SK-N-DZ (cell line): Measurements from ENCODE around the gene LRRC75B.
"Not testable (repeated sequence)": the region's sequence is repeated elsewhere in the genome, so short reads cannot be mapped to it uniquely, and the experiment has no call there.

ENCODE experiments used
- DNase-seq: peaks from one replicate; pipeline ENCODE4 v3.0.0-alpha.2; 2015; ENCODE audit warnings: low spot score

Gene LRRC75B

DNA sequence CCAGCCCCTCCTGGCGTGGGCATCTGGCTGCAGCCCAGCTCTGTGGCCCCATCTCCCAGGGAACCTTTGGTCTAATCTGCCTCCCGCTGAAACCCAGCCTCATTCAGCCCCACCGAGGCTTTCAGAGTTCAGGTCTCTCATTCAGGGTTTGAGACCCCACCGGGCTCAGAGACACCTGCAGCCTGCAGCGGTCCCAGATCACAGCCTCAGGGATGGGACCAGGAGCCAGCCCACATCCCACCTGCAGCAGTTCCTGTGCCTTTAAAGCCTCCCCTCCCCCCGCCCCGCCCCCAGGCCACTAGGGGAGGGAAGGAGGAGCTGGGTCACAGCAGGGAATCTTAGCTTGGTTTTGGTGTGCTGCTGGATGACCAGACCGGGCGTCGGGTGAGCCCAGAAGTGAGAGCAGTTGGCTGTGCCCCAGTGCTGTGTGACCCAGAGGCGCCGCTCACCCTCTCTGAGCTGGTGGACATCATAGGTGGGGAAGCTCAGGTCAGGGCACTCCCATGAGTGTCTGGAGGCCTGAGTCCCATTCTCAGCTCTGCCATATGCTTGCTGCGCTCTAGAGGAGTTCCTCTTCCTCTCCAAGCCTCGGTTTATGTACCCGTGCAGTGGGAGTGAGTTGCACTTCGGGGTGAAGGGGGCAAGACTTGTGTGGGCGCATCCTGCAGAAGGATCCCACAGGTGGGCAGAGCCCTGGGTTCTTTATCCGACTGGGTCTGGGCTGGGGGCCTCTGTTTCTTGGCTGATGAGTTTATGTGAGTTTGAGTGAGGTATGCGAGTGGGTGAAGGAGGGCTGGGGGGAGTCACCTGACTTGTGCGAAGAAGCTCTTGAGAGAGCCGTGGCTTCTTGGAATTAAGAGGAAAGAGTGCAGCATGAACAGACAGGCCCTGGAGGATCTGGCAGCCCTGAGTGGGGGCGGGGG lies 10.2 kb upstream of the LRRC75B start, which contains the start of gene GGT1:
TSS of gene GGT1 (plus strand) at position 347 of the 923 bp plus-strand sequence. CDS start 7,889 bp downstream, outside the sequence.
- not testable (repeated sequence) for DNase-seq

DNA sequence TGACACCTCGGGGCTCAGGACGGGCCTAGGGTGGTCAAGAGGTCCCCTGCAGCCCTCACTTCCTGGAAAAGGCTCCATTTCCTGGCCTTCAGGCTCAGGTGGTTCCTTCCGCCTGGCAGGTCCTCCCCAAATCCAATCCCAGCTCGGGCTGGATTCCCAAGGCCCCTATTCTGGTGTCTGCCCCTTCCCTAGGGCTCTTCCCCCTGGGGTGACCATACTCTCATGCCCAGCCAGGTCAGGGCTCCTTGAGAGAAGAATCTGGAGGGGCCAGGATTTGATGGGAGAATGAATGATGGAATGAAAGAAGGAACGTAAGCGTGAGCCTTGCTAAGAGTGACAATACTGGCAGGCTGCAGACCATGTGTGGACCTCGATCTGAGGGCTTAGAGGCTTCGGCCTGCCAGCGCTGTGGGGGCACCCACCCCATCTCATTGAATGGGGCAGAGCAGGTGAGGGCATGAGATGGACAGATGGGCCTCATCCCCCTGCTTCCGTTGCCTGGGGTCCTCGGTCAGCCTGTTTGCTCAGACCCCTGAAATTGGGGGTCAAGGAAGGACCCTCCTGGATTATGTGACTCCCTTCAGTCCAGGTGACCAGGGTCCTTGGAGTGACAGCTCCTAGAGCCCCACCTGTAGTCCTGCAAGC lies 9.4 kb upstream of the LRRC75B start:
- not testable (repeated sequence) for DNase-seq

DNA sequence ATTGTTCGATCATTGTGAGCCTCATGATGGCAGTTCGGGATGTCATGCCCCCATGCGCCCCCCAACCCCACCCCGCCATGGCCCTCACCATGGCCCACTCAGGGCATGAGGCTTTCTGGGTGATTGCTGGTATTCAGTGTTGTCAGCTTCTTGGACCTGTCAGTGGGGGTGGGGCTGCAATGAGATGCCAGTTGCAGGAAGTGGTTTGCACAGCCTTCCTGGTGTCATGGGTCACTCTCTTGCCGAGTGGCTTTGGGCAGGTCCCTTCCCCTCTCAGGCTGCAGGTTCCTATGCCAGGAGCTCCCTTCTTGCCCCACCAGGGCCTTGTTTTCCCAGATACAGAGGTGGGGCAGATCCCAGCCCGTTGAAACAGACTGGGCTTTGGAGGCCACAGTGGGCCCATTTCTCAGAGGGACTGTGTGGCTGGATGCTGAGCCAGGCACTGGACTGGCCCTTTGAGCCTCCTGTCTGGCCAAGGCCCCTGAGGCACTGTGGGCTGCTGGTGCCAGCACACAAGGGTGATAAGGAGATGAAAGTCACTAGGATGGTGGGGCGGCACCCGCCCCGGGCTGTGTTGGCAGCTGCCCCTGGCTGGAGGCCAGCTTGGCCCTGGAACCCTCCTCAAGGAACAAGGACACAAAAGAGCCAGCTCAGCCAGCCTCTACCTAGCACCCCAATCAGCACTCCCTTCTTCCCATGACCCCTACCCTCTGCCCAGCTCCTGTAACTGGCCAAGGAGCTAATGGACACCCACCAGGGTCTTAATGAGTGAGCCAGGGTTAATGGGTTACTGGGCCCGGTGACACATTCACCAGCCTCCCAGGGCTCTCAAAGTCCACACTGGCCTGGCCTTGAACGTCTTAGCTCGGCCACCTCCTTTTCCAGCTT lies 8.6 kb upstream of the LRRC75B start:
- DNase-seq, result no peak

DNA sequence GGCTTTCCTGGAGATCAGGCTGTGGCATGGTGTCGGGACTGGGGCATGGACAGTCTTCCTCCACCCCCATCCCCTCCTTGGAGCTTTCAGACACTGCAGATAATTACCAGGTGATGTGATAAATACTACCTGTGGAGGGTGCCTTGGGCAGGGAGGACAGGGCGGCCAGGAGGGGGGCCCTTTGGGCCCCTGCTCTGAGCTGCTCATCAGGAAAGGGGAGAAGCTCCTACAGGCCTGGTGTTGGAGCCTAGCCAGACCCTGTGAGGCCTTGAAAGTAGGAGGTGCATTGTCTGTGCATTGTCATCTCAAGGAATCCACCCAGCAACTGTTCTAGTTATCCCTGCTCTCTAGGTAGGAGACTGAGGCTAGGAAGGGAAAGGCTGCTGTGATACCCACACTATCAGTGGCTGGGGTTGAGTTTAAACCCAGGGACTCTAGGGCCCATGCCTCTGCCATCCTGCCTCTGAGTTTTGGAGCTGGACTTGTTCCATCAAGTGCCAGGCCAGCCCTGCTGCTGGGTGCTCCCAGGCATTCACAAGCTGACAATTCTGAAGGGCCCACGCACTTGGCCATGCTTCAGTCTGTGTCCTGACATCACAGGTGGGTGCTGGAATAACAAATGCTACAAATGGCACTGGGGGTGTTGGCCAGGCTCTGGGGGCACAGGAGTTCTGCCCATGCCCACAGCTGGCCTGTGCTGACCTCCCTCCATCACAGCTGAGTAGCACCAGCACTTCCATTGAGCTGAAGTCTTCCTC lies 7.3 kb upstream of the LRRC75B start:
- DNase-seq, result not testable (repeated sequence)

DNA sequence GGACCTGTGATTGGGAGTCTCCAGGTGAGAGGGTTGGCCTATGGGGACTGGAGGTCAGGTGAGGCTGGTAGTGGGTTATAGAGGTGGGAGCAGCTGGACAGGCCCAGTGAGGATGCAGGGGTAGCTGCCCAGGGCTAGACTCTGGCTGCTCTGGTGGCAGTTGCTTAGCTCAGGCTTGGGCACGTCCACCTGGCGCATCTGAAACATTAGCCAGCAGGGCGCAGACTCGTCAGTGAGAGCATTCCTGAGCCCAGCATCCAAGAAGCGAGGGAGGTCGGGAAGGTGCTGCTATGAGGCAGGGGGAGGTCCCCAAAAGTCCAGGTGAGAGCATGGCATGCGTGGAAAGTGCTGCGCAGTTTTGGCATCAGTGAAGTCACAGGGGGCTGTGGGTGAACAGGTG lies 6.6 kb upstream of the LRRC75B start:
- DNase-seq, result no peak

DNA sequence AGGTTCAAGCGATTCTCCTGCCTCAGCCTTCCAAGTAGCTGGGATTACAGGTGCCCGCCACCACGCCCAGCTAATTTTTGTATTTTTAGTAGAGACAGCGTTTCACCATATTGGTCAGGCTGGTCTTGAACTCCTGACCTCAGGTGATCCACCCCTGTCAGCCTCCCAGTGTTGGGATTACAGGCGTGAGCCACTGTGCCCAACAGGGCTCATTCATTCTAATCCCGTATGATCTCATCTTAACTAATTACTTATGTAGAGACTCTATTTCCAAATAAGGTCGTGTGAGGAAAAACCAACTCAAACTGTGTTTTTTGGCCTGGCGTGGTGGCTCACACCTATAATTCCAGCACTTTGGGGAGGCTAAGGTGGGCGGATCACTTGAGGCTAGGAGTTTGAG lies 4.2 kb upstream of the LRRC75B start:
- not testable (repeated sequence) for DNase-seq

DNA sequence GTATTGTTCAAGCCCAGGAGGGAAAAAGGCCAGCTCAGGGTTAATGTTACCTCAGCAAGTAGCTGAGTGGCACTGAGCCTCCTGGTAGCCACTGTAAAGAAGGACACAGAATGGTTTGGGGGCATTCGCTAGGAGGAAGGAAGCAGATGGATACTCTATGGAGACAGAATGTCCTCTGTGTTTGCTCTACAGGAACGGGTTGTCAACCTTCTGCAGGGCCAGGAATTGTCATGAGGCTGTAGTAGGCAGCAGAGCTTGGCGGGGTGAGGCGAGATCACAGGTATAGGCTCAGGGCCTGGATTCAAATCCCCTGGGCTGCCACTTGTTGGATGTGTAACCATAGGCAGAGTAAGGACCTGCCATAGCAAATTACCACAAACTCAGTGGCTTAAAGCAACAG lies 3.0 kb upstream of the LRRC75B start:
- DNase-seq, result no peak

DNA sequence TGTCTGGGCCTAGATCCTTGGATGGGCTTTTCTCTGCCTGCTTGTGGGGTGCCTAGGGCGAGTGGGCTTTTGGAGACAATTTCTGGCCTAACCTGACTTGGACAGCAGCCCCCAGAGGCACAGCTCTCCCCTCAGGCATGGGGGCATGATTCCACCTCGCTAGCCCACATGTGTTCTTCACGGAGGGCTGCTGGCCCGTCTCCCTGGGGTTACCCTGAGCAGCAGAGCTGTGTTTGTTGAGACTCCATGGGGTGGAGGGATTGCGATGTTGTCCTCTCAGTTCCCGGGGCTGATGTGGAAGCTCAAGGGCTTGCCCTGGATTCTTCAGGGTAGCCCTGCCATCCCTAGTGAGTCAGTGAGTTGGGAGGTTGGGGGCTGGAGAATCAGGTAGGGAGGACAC lies 2.4 kb upstream of the LRRC75B start:
- no peak for DNase-seq

DNA sequence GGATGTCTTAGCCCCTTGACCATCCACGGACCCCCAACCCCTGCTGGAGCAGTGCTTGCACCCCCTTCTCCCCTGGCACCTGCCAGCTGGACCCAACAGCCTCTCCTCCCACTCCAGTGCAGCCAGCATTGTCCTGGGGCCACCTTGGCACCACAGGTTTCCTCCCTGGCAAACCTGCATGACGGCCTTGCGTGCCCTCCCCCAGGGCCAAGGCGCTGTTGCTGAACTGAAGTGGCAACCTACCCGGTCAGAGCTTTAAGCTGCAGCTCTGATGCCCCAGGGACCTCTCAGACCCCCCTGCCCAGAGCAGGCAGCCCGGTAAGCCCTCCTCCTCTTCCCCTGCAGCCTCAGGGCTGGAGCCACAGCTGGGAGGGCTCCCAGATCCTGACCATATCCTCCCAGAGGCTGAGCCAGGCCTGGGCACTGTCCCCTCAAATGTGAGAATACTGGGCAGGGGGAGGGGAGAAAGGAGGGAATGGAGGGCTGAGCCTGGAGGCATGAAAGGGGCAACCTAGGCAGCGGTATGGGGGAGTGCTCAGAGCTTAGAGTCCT lies 1.8 kb upstream of the LRRC75B start:
- no peak for DNase-seq

DNA sequence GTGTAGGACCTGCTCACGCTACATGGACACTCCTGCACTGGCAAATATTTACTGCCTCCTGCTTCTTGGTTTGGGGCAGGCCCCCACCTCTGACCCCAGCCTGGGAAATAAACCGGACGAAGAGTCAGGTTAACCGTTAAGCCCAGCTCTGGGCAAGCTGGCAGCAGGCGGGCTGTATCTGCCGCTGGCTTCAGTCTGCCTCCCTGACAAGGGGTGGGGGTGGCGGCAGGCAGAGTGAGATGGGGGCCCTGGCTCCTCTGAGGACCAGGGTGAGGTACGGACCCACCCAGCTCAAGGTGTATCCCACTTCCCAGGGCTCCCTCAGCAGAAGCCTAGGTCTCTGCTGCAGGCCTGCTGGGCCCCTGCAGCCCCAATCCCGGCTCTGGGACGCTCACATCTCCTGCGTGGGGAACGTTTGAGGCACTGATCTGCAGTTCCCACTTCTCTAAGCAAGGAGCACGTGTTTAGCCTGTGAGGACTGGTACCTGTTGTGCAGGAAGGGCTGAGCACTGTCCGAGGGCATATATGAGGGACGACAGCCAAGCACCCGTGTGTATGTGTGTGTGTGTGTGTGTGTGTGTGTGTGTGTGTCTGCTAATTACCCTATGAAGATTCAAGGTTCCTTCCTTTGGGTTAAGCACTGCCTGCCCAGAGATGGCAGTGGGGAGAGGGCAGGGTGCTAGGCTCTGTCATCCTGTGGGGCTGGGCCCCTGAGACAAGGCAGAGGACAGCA lies 1.1 kb upstream of the LRRC75B start:
- no peak for DNase-seq

DNA sequence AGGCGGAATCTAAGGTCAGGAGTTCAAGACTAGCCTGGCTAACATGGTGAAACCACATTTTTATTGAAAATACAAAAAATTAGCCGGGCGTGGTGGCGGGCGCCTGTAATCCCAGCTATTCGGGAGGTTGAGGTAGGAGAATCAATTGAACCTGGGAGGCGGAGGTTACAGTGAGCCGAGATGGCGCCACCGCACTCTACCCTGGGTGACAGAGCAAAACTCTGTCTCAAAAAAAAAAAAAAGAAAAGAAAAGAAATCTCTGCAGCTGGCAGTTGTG lies 624 bp upstream of the LRRC75B start:
- DNase-seq, result not testable (repeated sequence)

DNA sequence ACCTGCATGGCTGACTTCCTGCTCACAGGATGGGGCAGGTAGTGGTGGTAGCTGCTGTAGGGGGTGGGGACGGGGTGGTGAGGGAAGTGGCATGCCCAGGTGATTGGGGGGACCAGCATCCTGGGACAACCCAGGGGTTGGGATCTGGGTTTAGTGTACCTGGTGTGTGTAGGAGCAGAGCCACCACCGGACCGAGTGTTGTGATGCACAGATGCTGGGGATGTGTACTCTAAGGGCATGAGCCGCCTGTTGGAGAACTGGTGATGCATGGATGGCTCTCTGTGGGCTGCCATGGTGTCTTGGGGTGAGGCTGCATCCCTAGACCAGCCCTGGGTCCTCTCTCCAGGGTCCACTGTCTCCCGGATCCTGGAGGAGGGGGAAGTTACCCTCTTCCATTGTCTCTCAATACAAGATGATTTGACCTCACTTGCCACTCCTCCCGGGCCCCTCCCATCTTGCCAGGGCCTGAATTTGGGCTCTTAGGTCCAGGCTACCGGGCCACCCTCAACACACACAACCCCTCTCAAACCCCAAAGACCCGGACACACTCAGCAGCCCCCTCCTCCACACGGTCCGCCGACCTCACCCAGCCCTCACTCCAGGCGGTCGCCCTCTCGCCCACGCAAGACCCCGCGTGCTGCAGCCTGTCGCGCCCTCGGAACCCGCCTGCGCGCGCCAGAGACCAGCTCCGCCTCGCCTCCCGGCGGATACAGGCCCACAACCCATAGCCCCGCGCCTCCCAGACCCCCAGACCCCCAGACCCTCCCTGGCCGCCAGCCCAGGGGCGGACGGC lies 619 bp downstream of the LRRC75B start:
- no peak for DNase-seq

DNA sequence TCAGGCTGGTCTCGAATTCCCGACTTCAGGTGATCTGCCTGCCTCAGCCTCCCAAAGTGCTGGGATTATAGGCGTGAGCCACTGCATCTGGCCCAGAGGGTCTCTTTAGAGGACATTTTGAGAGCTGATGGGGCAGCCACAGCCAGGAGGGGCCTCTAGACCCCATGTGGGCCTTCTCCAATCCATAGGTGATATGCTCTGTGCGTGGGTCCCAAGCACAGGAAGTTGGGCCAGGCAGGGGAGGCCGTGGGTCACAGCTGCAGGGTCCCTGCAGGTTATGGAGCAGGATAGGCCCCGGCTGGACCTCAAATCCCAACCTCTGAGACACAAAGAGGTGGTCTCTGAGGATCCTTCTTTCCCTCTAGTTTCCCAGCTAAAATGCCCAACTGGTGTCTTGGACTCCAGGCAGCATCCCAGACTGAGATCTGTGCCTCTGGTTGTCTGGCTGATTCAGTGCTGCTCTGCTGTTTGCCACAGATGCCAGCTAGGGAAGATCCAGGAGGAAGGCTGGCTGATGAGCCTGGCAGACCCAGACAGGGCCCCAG lies 1.5 kb downstream of the LRRC75B start:
- DNase-seq, result no peak

DNA sequence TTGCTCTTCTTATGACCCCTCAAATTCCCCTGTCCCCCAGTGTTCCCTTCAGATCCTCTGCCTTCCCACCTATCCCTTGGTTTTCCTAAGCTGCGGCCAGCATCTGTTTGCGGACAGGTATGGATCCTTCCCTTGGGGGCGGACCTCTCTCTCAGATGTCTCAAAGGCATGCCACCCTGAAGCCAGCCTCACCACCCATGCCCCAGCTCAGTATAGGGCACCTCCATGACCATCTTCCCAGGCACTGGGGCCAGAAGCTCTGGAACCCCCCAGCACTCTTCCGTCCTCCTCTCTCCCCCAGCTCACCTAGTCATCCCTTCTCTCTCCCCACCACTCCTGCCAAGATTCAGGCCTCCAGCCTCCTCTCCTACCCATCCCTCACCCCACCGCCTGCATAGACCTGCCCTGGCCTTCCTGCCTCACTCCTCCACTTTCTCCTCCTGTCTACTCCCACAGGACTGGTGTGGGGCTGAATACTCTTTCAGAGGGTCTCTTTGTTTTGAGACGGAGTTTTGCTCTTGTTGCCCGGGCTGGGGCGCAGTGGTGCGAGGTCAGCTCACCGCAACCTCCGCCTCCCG lies 2.2 kb downstream of the LRRC75B start:
- no peak for DNase-seq

DNA sequence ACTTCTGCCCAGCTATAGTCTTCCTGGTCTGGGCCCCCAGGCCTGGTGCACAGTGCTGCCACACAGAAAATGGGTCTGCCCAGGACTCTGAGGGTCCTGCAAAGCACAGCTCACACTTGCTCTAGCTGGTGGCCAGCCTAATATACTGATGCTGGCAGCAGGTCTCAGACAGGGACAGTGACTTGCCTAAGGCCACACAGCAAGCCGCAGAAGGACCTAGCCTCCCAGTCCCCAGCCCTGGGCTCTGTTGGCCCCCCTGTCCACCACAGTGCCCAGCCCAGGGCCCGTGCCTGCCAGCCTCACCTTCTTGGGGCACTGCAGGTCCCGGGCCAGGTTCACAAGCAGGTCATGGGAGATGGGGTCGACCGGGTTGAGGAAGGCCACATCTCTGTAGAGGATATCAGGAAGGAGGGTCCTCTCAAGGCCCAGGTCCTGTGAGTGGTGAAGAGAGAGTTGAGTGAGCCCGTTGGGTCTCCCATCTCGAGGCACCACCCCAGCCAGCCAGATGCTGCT lies 3.3 kb downstream of the LRRC75B start:
- no peak for DNase-seq

DNA sequence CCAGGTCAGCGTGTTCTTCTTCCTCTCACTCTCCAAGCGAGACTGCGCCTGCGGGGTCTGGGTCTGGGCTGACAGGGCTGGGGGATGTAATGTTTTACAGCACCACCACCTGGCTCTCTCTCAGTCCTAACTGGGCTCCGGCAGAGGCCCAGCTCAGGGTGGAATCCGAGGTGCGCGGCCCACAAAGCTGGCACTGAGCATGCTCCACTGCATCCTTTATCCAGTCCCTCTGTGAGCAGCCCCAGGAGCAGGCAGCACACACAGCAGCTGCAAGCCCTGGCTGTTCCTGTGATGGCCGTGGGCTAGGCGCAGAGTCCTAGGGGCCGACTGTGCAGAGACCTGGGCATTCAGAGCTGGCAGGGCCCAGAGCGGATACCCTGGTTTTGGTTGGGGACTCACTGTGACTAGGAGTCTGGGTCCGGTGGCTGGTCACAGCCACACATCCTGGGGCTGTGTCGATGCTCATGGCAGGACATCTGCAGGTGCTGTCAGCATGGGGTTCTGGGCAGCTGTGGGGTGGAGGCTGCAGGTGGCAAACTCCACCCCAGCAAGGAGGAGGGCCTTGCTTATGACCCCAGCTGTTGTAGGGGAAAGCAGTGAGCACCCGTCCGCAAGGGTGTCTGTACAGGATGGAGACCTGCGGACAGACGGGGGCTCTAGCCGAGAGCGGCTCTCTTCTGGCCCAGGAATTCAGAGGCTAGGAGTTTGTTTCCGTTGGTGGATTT lies 4.0 kb downstream of the LRRC75B start:
- no peak for DNase-seq

DNA sequence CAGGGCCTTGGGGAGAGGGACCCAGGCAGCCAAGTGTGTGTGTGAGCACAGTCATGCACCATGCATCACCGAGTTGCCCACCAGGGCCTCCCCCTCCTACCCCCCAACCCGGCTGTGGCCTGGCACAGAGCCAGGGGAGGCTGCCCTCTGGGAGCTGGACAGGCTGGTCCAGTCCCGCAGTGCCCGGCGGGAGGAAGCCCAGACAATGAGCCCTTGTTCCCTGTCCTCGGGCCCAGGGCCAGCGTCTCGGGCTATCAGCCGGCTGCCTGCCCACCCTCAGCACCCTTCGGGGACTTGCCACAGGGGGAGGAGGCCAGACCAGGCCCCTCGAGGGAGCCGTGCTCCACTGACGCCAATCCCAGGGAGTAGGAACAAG lies 4.5 kb downstream of the LRRC75B start:
- no peak for DNase-seq

DNA sequence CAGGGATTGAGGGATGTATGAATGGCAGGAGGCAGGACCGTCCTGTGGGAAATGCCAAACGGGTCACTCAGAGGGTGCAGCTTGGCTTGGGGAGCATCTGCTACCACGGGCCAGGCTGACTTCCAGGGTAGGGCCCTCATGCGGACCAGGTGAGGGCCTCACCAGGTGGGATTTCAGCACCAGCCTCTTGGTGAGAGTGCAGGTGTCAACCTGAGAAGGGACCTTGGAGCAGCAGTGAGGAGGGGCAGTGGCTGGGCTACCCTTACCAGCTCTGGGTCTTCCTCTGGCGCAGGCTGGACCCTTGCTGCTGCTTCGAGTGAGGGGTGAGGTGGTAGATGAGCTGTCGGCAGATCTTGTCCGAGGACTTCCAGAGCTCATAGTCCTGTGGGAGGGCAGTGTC lies 4.9 kb downstream of the LRRC75B start:
- no peak for DNase-seq
